ENCODE results near the gene ZNF117.
"Not testable (repeated sequence)": the region's sequence is repeated elsewhere in the genome, so short reads cannot be mapped to it uniquely, and the experiment has no call there.

The ZNF117 gene

DNA sequence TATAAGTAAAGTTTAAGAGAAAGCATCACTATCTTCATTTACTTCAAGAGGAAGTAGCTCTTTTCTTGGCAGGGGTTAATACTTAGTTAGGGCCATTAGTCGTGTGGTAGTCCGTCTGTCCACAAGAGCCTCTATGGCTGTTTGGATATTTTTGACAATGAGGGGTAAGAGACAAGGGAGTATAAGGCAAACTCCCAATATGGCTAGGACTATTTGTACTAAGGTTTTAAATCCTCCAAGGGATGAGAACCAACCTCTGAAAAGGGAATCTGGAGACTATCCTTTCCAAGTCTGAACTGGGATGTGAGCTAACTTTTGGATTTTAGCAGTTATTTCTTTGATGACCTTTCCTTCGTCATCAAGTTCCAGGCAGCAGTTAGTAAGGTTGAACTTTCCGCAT is at the start of gene ZNF117:
ZNF117 (minus strand) TSS at position 101 of the 400 bp plus-strand sequence.
- DNase-seq = no peak

DNA sequence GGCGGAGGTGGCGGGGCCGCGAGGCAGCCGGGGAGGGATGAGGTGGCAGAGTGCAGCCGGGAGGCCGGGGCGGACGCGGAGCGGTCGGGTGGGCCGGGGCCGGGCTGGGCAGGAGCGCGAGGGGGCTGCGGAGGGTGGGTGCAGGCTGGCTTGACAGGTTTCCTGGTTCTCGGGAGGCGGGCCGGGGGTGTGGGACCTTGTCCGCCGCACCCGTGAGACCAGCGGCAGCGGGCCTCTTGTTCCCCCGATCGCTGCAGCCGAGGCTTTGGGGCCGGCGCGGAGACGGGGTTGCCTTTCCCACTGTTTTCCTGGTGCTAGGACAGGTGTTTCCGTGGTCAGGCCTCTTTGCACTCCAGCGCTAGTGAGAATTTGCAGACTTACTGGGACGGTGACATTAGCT is 47.9 kb upstream of the ZNF117 start:
- DNase-seq = peak; percentile 7

DNA sequence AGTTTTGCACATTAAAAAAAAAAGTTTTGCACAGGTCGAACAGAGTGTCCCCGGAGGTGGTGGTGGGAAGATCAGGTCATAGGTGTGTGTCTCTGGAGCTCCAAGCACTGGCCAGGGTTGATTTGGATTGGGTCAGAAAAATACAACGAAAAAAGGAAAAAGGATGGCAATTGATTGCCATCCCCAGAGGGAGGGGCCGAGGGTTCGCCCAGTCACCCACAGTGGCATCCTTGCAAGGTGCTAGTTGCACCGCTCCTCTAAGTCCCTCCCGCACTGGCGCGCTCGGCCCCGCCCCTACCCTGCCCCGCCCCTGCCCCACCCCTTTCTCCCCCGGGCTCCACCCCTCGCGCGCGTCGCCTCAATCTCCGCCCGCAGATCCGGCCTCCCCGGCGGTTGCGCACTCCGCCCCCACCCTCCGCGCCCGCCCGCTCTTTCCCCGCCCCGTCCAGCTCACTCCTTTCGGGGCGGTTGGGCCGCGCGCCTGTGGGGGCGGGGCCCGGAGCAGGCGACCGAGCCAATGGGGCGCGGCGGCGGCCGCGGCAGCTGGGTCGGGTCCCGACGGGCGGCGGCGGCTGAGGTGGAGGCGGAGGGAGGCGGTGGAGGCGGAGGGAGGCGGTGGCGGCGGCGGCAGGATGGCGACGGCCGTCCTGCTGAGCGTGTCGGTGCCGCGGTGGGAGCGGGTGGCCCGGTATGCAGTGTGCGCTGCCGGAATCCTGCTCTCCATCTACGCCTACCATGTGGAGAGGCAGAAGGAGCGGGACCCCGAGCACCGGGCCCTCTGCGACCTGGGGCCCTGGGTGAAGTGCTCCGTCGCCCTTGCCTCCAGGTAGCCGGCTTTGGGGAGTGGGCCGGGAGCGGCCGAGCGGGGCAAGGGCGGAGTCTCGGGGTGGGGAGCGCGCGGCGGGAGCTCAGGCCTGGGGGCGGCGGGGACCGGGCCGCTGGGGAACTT is 47.2 kb upstream of the ZNF117 start:
- DNase-seq = peak; percentile 95

DNA sequence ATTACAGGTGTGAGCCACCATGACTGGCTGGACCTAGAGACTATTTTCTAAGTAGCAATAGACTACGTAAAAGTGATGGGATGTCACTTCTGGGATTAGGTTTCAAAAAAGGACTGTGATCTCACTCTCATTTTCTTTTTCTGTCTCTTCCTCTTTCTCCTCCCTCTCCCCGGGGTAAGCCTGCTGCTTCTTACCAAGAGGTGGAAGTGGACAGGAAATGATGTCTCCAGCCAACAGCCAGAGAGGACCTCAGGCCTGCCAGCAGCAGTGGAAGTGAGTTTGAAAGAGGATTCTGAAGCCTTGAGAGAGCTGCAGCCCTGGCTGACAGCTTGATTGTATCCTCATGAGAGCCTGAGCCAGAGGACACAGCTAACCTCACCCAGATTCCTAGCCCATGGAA is 45.7 kb upstream of the ZNF117 start:
- DNase-seq = peak; percentile 4

DNA sequence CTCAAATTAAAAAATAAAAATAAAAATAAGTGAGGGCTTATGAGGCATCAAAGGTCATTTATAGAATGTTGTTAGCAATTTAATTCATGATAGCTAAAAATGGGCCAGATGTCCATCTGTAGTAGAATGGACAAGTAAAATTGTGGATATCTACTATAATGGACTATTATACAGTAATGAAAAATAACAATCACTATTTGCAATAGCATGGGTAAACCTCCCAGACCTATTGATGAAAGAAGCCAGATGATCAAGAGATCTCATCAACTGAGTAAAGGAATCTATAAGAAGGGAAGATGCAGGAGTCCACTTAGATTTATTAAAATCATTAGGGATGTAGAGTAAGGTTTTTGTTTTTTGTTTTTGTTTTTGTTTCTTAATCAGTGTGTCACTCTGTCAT is 44.6 kb upstream of the ZNF117 start:
- DNase-seq = not testable (repeated sequence)

DNA sequence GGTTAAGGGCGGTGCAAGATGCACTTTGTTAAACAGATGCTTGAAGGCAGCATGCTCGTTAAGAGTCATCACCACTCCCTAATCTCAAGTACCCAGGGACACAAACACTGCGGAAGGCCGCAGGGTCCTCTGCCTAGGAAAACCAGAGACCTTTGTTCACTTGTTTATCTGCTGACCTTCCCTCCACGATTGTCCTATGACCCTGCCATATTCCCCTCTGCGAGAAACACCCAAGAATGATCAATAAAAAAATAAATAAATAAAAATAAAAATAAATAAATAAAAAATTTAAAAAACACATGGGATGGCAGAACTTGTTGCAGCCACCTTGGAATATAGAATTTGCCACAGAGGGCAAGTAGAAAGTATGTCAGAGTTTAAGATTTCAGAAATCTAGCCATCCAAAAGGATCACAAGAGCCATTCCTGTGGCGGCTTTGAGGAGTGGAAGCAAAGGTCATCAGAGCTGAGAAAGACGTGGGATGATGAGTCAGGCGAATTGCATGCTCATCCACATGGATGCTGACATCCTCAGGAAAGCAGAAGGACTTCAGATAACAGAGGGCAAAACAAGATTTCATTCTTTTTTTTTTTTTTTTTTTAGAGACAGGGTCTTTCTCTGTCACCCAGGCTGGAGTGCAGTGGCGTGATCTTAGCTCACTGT is 43.4 kb upstream of the ZNF117 start:
- DNase-seq = not testable (repeated sequence)

DNA sequence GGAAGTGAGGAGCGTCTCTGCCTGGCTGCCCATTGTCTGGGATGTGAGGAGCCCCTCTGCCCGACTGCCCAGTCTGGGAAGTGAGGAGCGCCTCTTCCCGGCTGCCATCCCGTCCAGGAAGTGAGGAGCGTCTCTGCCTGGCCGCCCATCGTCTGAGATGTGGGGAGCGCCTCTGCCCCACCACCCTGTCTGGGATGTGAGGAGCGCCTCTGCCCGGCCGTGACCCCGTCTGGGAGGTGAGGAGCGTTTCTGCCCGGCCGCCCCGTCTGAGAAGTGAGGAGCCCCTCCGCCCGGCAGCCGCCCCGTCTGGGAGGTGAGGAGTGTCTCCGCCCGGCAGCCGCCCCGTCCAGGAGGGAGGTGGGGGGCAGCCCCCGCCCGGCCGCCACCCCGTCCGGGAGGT is 42.6 kb upstream of the ZNF117 start:
- DNase-seq = not testable (repeated sequence)

DNA sequence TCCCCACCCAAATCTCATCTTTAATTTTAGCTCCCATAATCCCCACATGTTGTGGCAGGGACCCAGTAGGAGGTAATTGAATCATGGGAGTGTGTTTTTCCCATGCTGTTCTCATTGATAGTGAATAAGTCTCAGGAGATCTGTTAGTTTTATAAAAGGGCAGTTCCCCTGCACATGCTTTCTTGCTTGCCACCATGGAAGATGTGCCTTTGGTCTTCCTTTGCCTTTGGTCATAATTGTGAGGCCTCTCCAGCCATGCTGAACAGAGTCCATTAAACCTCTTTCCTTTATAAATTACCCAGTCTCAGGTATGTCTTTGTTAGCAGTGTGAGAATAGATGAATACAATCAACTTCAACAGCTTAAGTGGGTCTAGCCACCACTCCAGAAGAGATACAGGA is 34.2 kb upstream of the ZNF117 start:
- not testable (repeated sequence) for DNase-seq

- DNase-seq = not testable (repeated sequence)
These were observed 30.1 kb upstream of the ZNF117 start for GRCh38 chr7:65020978-65021377.

DNA sequence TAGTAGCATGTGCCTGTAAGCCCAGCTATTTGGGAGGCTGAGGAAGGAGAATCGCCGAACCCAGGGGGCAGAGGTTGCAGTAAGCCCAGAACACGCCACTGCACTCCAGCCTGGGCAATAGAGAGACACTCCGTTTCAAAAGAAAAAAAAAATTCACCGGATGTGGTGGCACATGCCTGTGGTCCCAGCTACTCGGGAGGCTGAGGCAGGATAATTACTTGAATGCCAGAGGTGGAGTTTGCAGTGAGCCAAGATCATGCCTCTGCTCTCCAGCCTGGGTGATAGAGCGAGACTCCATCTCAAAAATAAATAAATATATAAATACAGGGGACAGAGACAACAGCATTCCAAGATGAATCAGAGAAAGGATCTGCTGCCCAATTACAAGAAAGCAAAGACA is 19.0 kb upstream of the ZNF117 start:
- DNase-seq = not testable (repeated sequence)

GRCh38 chr7:65009394-65009793 is 18.6 kb upstream of the ZNF117 start:
- not testable (repeated sequence) for DNase-seq

DNA sequence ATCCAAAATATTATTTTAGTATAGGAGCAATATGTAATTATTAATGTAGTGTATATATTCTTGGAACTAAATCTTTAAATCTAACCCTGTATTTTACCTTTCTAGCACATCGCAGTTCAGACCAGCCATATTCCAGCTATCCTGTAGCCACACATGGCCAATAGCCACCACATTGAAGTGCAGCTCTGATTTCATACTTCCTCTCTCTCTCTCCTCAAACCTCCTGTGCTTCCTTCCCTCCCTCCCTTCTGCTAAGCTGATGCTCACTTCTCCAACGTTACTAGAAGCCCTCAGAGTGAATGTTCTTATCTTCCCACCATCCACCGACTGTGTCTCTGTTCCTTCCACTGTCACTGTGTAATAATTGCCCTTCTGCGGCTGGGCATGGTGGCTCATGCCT is 16.2 kb upstream of the ZNF117 start:
- peak; percentile 16 for DNase-seq

DNA sequence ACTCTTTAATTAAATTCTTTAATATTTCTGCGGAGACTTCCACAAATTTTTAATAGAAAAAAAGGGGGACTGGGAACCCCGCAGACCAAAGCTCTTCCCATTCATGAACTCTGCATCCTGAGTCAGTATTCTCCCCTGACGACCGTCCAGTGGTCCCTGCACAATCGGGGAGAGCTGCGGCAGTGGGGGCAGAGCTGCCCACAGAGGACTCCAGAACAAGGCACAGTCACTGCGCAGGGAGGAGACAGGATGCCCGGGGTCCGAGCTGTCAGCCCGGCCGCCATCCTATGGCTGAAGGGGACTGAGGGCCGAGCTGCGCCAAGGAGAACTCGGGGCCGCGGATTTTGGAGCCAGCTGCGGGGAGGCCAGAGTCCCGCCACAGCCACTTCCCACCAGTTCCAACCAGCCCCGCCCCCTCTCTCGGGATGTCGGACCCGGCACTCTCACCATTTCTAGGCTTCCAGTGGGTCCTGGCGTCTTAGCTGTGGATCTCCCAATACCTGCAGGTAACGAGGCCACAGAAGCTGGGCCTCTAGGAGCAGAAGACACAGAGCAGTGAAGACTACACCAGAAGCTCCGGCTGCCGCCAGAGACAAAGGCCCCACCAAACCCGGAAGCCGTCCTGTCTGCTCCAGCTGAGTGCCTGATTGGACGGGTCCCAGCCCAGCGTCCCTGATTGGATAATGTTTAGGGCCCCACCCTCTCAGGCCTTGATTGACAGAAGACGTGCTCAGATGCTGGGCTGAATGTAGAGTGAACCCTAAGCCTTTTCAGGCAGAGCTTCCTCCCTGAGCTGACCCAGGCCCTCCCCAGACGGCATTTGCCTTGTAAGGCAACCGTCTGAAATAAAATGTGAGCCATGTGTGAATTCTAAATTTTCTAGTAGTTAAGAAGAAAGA is 15.5 kb upstream of the ZNF117 start, which contains the start of gene ERV3-1:
ERV3-1 (minus strand) TSS at position 594 of the 899 bp plus-strand sequence. CDS start 13,661 bp downstream, outside the sequence.
- peak; percentile 96 for DNase-seq

- DNase-seq = no peak
These were observed 13.7 kb upstream of the ZNF117 start for GRCh38 chr7:65004575-65004974.

GRCh38 chr7:65002972-65003585 is 12.2 kb upstream of the ZNF117 start:
- no peak for DNase-seq

DNA sequence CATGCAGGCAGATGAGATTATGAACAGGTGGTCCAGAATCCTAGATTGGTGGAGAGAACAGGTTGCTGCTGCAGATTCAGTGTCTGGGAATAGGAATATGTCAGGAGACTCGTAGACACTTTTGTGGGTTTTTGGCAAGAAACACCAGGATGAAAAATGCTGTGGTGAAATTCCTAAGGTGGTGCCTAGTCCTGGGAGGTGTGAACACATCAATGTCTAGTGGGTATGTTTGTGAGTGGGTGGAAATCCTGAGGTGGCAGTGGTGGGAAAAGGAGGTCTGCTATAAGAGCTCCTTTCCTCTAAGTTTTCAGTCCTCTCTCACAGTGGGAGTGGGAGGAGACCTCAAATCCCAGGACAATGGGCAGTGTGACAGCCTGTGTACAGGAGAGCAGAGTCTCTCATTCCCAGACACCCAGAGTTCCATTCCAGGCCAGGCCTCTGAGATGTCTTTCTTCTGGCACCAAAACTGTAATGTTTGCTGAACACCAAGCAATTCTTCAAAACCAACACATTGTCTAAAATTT is 10.5 kb upstream of the ZNF117 start:
- no peak for DNase-seq

DNA sequence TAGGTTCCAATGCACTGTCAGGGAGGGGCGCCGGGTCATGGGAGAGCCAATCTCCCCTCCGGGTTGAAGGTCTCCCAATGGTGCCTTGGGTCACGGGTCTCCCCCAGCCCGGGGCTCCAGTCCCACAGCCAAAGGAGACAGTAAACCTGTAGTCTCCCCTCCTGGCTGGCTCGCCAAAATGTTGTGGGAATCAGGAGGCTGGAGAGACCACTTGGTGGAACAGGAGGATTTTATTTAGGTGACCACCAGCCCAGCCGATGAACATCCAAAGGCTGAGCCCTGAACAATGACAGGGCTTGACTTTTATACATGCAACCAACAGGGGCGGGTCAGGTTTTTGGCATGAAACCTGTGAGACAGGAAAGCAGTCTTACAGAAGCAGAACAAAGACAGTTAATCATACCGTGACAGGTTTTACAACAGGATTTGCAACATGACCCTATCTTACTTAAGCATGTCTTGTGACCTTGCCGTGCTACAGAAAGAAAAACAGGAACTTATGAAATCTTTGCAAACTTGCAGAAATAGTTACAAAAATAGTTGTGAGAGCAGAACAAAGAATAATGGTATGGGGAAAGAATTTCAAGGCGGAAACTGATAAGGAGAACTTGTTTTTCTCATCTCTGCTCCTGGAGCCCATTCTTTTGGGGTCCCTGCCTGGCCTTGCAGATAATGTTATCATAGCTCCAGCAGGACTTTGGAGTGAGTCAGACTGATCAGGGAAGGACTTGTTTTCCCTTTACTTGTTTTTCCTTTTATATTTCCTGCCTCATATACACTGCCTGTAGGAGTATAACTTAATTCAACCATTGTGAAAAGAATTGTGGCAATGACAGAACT is 8.5 kb upstream of the ZNF117 start:
- no peak for DNase-seq

DNA sequence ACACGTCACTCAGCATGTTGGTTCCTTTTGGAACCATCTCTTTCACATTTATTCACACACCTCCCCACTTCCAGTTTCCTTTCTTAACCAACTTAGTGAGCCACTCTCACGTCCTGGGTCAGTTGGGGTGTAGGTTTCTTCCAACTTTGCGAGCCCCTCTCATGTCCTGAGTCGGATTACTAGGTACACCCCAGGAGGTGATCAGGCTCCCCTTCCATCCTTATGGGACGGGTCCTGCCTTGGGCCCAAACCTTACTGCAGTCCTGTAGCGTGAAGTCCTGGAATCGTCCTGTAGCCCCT is 8.0 kb upstream of the ZNF117 start:
- no peak for DNase-seq

- DNase-seq = no peak
These were observed 7.1 kb upstream of the ZNF117 start for GRCh38 chr7:64997927-64998391.

GRCh38 chr7:64997164-64997908 is 6.5 kb upstream of the ZNF117 start:
- DNase-seq = no peak

DNA sequence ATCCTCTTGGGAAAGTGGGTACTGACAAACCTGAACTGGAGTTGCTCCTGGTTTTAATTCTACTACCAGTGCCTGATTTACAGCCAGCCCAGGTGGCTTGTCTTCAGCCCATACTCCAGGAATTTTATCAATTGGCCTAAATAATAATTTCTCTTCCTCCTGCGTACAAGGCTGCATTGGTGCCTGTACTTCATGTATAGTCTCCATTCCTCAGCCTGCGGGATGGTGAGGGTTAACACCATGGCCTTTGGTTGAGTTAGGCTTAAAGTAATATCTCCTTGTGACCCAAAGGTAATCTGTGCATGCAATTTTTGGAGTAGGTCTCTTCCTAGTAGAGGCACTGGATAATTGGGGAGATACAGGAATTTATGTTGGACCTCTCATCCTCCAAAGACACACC is 5.5 kb upstream of the ZNF117 start:
- no peak for DNase-seq

Data from CD4-positive, alpha-beta T cell treated with Interleukin-21 for 1 hour (primary cell).